Raji (cell line): ENCODE data around the gene PPP1R9A.

ENCODE experiments used
- POLR2A ChIP-seq: IDR thresholded peaks from 2 replicates; pipeline ENCODE4 v1.6.1; 2011; ENCODE audit warnings: low read depth, low read length, control low read depth; ENCODE audit not compliant: insufficient read depth

PPP1R9A gene

GRCh38 chr7:95327356-95327755, 420.0 kb downstream of the PPP1R9A start:
- no peak for TF ChIP-seq POLR2A

- no peak for TF ChIP-seq POLR2A
Measured at GRCh38 chr7:95330204-95330960, 423.0 kb downstream of the PPP1R9A start.

- TF ChIP-seq POLR2A = no peak
Measured at GRCh38 chr7:95330961-95331337, 423.6 kb downstream of the PPP1R9A start.

- TF ChIP-seq POLR2A = no peak
Measured at GRCh38 chr7:95334447-95334846, 427.1 kb downstream of the PPP1R9A start.

GRCh38 chr7:95335093-95335492, 427.7 kb downstream of the PPP1R9A start:
- TF ChIP-seq POLR2A = no peak

- TF ChIP-seq POLR2A = no peak
Measured at GRCh38 chr7:95338832-95339231, 431.4 kb downstream of the PPP1R9A start.

GRCh38 chr7:95340491-95340890, 433.1 kb downstream of the PPP1R9A start:
- TF ChIP-seq POLR2A = no peak

- no peak for TF ChIP-seq POLR2A
Measured at GRCh38 chr7:95342029-95342428, 434.6 kb downstream of the PPP1R9A start.

- TF ChIP-seq POLR2A = no peak
Measured at GRCh38 chr7:95342642-95343307, 435.4 kb downstream of the PPP1R9A start.
